Suprapubic skin (tissue), 3 donors: ENCODE measurements around the gene C11orf68.
A peak's percentile ranks its signal among the peaks of the same experiment; 100 is the strongest.

Source experiments
- POLR2AphosphoS5 ChIP-seq, 3 donors: sonication (generic); formaldehyde crosslinking; IDR thresholded peaks; one replicate each; pipeline ENCODE4 v1.6.1; 2017; ENCODE audit warnings: antibody characterized with exemption in 3 of 3
- TF ChIP-seq, protein P1 (sequence below), 2 donors: fragments of 200-600 bp in 1 of 2; fragments of 450-650 bp in 1 of 2; sonication (generic) in 1 of 2; IDR thresholded peaks; one replicate each; pipeline ENCODE4 v1.5.1; 2016 to 2019; ENCODE audit warnings: antibody characterized with exemption in 2 of 2, mild to moderate bottlenecking in 1 of 2, moderate library complexity in 1 of 2

GRCh38 chr11:65915821-65916251 is 3.0 kb downstream of the C11orf68 start:
- TF ChIP-seq, protein P1, sequence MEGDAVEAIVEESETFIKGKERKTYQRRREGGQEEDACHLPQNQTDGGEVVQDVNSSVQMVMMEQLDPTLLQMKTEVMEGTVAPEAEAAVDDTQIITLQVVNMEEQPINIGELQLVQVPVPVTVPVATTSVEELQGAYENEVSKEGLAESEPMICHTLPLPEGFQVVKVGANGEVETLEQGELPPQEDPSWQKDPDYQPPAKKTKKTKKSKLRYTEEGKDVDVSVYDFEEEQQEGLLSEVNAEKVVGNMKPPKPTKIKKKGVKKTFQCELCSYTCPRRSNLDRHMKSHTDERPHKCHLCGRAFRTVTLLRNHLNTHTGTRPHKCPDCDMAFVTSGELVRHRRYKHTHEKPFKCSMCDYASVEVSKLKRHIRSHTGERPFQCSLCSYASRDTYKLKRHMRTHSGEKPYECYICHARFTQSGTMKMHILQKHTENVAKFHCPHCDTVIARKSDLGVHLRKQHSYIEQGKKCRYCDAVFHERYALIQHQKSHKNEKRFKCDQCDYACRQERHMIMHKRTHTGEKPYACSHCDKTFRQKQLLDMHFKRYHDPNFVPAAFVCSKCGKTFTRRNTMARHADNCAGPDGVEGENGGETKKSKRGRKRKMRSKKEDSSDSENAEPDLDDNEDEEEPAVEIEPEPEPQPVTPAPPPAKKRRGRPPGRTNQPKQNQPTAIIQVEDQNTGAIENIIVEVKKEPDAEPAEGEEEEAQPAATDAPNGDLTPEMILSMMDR (IDR thresholded peaks at IDR 0.05): no peak
- TF ChIP-seq POLR2AphosphoS5 (IDR thresholded peaks at IDR 0.05): peak in 1 of 3 donors; percentile 76
